HG03280 (cell line): ENCODE results near the gene CTDP1.
"Not testable (repeated sequence)": the region's sequence is repeated elsewhere in the genome, so short reads cannot be mapped to it uniquely, and the experiment has no call there.

Experiments used
- ATAC-seq: cut with Tn5 transposase; IDR thresholded peaks from one replicate; pipeline ENCODE4 v1.9.1; 2021; ENCODE audit warnings: mild to moderate bottlenecking, moderate library complexity; ENCODE audit not compliant: unreplicated experiment

Gene CTDP1

DNA sequence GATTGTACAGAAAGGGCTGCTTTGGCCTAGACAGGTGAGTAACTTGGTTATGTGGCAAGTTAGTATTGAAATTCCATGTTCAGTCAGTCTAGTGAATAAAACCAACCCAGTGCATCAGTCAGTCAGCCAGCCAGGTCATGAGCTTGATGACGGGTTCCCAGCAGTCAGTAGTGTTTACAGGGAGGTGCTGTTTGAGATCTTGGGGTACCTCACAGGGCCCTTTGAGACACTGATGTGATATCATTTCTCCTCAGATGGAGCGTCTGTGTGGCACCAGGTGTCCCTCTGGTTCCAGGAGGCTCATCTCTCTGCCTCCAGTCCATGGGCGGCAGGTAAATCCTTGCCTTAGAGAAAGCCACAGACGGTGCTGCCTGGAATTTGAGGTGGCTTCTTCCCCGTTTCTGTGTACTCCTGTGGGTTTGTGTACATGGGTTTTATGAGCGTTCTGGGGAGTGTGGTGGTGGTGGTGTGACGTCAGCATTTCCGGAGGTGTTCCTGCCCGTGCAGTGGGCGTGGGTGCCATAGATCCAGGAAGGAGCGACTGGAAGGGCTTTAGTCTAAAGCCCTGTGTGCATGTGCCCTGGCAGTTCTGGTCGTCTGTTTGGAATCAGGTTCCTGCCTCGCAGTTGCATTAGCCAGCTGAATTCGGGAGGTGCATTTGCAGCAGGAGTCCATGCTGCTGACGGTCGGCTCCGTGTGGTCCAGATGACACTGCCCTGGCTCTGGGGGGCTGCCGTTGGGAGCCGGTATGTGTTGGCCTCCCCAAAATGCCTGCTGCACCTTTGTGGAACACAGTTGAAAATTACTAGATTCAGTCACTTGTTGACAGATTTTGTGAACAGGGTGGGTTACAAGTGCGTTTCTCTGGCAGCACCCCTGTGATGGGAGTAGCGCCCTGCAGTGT lies 2.1 kb downstream of the CTDP1 start:
- ATAC-seq: no peak

DNA sequence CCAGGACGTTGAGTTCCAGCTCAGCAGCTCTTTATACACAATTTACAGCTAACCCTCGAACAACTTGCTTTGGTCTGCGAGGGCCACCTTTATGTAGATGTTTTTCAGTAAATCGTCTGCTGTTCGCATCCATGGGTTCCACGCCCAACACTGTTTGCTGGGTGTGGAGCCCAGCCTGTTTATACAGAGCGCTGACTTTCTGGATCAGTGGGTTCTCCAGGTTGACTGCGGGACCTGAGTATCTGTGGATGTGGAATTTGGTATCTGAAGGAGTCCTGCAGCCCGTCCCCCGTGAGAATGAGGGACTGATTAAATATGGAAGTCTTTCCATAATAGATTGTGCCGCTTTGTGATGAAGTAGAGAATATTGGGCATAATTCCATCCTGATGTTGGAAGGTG lies 2.9 kb downstream of the CTDP1 start:
- no peak for ATAC-seq

DNA sequence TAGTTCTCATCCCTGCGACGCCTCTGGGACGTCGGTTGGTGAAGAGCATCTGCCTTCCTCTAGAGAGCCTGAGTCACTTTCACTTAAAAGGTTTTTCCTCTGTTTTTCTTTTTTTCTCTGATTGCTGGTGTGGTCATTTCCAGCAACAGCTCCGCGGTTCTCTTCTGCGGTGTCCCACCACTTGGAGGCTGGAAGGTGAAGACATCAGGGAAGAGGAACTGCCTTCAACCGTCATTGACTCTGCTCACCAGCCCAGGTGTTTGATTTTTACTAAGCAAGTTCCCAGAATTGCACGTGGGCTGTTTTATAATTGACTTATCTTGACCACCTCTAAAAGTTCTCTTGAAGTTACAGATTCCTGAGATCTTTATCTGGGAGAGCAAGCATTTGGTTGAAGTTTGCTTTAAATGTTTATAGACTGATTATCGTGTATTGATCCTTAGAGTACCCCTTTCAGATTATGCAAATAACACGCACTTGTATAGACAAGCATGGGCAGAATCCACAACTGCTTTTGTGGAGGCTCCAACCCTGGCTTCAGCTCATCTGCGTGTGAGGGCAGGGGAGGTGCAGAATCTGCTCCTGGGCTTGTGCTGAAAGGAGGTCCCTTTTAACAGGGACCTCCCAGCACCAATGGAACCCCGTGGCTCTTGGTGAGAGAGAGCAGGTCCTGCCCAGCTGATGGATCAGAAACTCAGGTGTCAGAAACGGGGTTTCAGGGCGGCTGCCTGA lies 3.5 kb downstream of the CTDP1 start:
- no peak for ATAC-seq

DNA sequence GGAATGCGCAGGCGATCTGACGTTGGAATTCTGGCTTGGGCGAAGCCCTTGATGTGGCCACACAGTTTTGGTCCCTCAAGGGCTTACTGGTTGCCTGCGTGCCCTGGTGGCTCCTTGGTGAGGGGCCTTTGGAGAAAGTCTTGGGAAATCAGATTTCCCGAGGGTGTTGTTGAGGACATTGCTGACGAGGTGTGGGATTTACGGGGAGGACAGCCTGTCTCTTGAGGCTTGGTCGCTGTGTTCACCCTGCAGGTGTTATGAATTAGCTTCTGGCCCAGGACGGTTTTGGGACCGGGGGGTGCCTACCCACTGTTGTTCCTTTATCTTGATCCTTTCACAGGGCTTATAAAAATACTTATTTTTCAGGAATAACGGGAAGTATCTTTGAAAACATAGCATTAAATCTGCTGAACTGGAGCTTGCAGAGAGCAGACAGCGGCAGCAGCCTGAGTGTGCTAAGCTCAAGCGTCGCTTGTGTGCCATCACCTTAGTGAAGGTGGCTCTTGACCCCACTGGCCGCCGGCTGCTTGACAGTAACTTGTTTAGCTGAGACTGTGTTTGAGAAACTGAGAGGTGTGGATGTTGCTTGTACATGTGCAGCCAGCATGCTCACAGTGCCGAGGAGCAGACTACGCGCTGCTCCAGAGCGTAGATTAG lies 4.2 kb downstream of the CTDP1 start:
- no peak for ATAC-seq

DNA sequence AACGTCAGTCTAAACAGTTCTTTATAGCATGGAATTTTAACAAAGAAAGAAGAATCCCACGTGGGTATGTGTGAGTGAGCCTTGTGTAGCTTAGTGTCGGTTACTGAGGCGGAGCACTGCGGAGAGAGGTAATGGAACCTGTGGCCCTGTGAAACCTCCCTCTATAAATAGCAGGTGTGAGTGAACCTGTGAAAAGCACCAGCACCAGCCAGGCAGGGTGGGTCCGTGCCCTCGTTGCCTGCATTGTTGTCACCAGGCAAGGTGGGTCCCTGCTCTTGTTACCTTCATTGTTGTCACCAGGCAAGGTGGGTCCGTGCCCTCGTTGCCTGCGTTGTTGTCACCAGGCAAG lies 4.7 kb downstream of the CTDP1 start:
- no peak for ATAC-seq

DNA sequence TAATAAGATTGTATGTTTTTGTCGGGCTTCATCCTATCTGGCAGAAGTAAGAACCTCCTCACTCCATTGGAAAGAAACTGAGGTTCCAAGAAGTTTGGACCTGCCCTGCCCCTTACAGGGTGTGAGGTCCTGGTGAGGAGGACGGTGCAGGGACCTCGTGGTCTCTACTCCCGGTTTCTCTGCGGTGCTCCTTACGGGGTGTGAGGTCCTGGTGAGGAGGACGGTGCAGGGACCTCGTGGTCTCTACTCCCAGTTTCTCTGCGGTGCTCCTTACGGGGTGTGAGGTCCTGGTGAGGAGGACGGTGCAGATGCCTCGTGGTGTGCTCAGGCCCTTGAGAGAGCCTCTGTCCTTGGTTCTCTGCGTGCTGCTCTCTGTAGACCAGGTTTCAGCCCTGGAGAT lies 5.2 kb downstream of the CTDP1 start:
- no peak for ATAC-seq

DNA sequence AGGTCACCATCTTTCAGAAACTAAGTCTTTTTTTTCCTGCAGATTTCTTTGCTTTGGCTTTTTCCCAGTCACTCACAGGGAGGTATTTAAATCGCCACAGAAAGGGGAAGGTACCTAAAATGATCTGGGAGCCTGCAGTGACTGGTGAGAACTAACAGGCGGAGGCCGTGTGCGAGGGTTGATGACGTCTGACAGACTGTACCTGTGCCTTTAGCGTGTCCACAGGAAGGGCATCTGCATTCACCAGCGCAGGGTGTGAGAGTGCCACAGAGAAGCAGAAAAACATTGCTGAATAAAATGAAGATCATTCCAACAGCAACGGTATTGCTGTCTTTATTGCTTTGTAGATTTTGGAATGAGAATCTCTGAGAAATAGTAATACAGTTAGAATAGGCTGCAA lies 5.7 kb downstream of the CTDP1 start:
- ATAC-seq: no peak

DNA sequence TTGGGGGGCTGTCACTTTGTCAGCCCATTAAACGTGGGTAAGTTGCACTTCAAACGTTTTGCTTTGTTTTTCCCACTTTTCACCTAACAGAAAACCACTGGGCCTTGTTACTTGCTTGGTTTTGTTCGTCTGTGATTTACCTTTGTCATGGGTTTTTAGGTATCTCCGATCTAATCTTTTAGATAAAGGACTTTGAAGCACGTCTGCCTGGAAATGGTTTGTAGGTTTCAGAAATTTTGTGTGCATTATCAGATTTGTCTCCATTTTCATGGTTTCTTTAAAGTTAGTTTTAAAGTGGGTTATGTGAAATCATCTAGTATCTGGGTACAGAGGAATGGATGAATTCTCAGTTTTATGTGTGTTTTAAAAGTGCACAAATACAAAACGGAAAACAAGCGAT lies 6.4 kb downstream of the CTDP1 start:
- ATAC-seq: no peak

DNA sequence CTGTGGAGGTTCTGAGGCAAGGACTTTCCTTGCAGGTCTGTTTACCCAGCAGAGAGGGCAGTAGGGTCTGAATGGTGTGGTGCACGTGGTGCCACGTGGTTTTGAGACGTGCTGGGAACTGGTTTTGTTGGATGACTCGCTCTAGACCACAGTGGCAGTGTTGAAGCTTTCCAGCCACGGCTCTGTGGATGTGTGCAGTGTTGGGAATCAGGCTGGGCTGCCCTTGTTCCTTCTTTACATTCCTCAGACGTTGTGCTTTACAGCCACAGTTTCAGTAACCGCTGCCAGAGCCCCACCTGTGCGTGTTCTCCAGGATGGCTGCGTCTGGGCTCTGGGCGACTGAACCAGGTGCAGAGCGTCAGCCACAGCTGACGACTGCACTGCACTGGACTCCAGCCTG lies 8.2 kb downstream of the CTDP1 start:
- no peak for ATAC-seq

DNA sequence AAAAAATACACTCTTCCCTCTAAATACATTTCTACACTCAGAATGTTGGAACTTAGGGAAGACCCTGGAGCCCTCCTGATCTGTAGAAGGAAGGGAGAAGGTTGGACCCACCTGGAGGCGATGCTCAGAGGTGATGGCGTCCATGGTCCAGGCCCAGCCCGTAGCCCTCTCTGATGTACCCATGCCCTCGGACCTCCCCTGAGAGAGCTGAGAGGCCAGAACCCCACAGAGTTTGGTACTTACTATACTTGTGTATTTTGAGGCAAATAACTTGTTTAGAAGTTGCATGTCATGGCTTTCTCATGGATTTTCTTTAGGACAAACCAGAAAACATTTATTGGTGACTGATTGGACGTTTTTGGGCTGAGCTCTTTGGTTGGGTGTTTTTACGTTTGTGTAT lies 10.5 kb downstream of the CTDP1 start:
- no peak for ATAC-seq

DNA sequence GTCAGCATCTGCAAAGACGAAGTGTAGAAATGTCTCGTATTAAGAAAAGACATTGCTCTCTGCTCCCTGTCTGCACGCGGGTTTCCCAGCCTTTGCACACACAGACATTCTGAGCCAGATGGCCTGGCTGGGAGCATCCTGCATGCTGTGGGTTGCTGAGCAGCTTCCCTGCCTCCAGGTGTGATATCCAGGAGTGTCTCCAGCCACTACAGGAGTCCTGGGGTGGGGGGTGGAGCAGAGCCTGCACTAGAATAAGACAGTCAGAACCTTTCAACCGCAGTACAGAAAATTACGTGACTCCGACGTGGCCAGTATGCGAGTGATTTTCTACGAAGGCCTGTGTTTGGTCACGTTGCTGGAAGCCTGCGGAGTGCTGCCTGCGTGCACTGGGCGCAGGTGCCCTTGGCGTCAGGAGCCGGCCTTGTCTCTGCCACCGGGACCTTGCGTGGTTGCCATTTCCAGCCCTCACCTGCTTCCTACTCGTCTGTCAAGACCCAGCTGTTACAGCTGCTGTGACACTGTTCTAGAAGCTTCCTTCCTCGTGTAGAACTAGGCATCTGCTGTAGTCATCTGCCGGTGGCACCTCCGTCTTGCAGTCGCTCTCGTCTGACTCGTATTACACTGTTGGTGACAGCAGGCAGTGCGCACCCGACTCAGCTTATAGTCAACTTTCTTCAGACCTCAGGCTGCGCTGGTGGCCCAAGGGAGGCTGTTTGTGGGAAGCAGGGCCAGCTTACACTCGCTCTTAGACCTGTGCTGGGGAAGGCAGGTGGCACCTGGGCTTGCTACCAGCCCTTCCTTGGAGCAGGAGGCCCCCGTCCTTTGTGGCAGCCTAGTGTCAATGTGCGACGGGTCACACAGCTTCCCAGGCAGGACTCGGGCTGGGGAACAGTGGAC lies 11.2 kb downstream of the CTDP1 start:
- ATAC-seq: no peak

DNA sequence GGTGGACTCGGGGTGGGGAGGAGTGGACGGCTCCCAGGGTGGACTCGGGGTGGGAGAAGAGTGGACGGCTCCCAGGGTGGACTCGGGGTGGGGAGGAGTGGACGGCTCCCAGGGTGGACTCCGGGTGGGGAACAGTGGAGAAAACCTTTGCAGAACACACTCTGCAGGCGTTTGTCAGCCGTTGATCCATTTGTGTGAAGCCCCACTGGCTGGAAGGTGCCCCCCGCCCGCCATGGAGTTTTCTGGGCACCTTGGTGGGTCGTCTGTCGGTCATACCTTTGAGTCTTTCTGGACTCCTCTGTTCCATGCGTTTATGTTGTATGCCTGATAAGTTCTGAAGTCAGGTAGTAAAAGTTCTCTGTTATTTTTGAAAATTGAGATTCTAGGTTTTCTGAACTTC lies 12.5 kb downstream of the CTDP1 start:
- ATAC-seq: no peak

DNA sequence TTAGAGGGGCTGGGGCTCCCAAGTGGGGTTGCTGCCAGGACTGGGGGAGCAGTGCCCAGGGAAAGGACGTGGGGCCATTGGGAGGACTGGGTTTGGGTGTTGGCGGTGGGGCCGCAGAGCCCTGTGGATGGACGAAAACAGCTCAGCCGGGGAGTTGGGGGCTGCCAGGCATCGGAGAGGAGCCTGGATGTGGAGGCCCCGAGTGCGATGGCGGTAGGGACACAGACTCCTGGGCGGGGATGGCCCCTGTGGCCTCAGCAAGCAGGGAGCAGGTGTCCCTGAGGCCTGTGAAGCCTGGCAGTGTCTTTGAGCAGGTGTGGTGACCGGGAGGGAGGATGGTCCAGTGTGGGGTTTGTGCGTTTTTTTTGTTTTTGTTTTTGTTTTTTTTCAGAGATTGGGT lies 13.3 kb downstream of the CTDP1 start:
- ATAC-seq: no peak

DNA sequence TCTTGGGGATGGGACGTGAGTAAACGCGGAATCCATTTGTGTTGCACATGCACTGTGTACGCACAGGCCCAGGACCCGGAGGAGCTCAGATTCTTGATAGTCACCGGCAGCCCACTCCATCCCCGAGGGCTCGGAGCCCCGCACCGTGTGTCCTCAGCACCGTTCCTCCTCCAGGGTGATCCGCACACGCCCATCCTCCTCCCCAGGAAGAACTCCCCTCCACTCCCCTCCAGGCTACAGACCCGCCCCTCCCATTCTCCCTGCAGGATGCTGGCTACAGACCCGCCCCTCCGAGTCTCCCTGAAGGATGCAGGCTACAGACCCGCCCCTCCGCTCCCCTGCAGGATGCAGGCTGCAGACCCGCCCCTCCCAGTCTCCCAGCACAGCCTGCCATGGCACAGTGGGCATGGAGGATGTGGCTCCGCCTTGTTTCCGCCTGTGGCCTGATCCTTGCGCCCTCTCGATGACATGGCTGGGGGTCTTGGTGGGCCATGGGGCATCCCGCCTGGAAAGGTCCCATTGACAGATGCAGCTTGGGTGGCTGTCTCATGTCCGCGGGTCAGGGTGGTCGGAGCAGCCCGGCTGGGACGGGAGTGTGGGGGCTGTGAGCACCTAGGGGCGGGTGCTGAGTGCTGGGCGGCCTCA lies 14.1 kb downstream of the CTDP1 start:
- ATAC-seq: no peak

DNA sequence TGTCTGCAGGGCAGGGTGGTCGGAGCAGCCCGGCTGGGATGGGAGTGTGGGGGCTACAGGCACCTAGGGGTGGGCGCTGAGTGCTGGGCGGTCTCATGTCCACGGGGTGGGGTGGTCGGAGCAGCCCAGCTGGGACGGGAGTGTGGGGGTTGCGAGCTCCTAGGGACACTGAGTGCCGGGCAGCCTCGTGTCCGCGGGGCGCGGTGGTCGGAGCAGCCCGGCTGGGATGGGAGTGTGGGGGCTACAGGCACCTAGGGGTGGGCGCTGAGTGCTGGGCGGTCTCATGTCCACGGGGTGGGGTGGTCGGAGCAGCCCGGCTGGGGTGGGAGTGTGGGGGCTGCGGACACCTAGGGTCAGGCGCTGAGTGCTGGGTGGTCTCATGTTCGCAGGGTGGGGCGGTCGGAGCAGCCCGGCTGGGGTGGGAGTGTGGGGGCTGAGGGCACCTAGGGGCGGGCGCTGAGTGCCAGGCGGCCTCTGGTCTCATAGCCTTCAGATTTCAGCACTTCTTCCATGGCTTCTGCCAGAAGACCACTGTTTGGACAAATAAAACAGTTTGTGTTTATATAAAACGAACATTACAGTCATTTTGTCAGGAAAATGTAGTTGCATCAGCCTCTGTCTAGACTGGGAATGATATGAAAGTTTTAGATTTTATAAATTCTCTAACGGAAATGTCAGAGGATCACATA lies 14.7 kb downstream of the CTDP1 start:
- not testable (repeated sequence) for ATAC-seq

DNA sequence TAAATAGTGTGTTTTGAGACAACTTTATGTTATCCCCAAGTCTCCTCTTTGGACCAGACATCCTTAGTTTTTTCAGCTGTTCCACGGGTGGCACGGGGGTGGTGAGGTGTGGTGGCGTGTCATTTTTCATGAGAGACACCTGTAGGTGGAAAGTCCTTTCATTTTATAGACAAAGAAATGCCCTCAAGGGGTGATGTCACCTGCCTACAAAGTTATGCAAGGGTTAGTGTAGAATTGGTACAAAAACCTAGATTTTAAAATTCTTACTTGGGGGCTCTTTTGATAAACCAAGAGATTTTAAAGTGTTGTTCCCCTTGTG lies 15.3 kb downstream of the CTDP1 start:
- ATAC-seq: no peak

DNA sequence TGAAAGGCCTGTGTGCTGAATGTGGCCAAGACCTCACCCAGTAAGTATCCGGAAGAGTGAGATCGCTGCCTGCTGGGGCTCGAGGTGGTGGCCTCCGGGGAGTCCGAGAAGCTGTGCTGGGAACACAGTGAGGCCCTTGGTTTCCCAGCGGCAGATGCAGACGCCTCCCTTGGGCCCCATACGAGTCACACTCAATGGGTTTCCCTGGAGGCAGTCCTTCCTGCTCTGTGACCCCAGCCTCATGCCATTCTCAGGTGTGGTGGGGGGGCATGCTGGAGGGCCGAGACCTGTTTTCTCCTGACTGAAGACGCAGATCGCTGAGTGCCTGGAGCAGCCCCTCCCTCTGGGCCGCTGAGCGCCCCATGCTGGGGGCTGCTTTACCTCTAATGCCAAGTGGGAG lies 15.7 kb downstream of the CTDP1 start:
- ATAC-seq: no peak

DNA sequence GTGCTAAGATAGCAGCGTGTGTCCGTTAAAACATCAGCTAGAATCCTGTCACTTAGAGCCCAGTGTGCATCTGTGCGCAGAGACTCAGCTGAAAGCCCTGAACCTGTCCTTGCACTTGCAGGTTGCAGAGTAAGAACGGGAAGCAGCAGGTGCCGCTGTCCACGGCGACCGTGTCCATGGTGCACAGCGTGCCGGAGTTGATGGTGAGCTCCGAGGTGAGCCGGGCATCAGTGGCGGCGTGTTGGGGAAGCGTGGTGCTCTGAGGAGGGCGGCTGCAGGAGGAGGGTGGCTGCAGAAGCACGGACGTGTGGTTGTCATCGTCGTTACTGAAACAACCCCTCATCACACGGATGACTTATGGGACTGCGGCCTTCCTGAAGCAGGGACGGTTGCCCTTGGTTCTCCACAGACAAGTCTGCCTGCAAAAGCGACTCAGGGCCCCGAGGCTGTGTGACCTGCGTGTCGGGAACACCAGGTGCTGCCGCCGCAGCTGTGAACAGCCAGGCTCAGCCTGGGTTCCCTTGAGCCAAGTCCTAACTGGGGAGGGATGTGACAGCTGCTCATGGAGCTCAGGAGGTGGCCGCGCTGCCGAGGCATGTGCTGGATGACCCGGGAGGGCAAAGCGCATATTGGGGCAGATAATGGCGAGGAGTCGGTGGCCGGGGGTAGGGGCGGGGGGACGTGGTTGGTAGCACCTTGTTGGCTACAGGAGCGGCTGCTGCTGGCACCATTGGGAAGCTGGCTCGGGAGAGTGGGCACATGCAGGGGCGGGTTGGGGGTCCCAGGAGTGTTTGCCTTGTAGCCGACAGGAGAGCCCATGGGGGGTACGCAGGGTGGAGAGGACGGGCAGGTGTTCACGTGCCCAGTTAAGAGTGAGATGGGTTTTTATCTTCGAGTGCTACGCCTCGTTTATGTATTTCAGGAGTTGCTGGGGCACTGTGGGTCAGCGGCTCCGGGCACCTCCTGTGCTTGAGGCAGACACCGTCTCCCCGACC lies 16.6 kb downstream of the CTDP1 start:
- no peak for ATAC-seq

DNA sequence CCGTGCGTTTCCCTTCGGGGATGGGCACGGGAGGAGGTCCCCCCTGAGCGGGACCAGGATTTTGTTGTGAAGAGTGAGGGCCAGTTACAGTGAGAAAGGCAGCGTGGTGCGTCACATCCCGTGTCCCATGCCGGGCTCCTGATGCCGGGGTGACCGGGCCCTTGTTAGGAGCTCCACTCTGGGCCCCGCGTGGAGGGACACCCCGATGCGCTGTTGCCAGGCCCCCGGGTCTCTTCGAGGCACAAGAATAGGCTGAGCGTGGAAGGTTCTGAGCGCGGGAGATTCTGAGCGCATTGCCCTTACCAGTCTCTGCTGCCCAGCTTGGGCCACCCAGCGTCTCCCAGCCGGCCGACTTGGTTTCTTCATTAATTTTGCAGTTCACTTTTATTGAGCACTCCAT lies 17.6 kb downstream of the CTDP1 start:
- no peak for ATAC-seq
